HG02981 (cell line): ENCODE measurements around the gene IFT43.
"Not testable (repeated sequence)": the region's sequence is repeated elsewhere in the genome, so short reads cannot be mapped to it uniquely, and the experiment has no call there.

Experiments
- ATAC-seq: cut with Tn5 transposase; IDR thresholded peaks from one replicate; pipeline ENCODE4 v1.9.1; 2021; ENCODE audit warnings: mild to moderate bottlenecking, moderate library complexity; ENCODE audit not compliant: unreplicated experiment

Gene IFT43

DNA sequence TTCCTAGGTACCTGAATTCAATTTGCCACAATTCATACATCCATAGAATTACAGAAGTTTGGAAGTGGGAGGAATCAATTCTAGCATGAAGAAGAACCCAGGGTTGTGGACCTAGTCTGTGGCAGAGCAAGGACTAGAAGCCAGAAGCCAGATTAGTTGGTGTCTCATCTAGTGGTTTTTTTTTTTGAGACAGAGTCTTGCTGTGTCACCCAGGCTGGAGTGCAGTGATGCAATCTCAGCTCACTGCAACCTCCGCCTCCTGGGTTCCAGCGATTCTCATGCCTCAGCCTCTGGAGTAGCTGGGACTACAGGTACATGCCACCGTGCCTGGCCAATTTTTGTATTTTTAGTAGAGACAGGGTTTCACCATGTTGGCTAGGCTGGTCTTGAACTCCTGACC, 24.1 kb downstream of the IFT43 start:
- ATAC-seq = not testable (repeated sequence)

DNA sequence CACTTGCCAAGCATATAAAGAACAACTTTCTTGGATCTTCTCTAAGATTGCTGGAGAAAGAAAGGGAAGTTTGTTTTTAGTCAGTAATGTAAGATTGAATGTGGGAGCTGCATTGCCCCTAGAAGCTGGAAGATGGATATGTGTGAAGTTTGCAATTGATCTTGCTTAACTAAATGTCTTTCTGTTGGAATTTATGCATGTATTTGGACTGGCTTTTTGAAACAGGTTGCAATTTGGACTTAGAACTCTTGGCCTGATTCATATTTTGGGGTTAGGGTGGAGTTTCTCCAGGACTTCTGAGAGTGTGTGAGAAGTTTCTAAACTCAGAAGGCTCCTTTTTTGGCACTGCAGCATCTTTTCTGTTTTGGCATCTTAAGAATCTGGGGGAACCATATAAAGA, 26.4 kb downstream of the IFT43 start:
- ATAC-seq = no peak

DNA sequence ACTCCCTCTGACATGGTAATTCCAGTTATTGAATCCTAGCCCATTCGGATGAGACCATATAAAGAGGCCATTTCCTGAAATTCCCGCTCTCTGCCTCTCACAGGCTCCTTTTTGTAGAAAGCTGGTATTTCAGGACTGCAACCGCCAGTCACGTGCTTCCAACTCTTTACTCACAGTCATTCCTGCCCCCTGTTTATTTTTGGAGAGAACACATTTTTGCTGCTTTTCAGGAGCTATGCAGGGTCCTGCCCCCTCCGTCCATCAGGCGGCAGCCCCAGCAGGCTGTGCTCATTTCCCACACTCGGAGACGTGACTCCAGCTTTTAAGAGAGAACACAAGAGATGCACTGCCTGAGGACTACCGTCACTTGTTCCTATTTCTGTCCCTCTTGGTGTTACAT, 26.8 kb downstream of the IFT43 start:
- ATAC-seq = no peak

DNA sequence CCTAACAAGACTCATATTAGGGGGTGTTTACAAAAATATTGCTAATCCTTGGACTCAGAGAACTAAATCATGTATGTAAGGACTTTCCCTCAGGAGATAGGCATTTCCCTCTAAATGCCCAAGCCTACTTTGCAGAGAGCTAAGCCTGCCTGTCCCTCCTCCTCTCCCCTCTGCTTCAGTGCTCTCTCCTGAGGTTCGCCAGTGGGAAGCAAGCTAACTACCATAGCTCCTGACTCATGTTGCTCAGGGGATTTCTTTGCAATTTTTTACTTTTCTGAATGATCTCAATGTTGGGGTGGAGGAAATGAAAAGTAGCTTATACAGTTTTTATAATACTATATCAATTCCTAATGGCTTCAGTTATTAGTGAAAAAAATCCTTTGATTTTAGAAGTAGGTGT, 29.6 kb downstream of the IFT43 start:
- ATAC-seq = no peak

DNA sequence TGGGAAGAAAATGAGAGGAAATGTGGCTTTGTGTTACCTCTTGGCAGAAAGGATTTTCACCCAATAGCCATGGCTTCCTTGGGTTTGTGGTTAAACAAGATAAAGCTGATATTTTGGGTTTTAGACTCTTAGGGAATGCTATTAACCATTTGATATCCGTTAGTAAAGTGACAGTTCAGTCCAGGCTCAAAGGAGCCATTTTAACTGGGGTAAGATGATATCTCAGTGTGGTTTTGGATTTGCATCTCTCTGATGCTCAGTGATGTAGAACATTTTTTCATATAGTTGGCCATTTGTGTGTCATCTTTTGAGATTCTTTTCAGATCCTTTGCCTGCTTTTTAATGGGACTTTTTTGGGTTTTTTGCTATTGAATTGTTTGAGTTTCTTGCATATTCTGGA, 30.1 kb downstream of the IFT43 start:
- no peak for ATAC-seq

DNA sequence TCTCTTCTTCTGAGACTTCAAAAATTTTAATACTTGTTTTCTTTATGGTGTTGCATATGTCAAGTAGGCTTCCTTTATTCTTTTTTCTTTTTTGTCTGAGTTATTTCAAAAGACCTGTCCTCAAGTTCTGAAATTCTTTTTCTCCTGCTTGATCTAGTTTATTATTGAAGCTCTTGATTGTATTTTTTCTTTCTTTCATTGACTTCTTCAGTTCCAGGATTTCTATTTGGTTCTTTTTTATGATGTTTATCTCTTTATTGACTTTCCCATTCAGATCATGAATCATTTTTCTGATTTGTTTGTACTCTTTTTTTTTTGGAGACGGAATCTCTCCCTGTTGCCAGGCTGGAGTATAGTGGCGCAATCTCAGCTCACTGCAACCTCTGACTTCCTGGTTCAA, 34.1 kb downstream of the IFT43 start:
- ATAC-seq = no peak

DNA sequence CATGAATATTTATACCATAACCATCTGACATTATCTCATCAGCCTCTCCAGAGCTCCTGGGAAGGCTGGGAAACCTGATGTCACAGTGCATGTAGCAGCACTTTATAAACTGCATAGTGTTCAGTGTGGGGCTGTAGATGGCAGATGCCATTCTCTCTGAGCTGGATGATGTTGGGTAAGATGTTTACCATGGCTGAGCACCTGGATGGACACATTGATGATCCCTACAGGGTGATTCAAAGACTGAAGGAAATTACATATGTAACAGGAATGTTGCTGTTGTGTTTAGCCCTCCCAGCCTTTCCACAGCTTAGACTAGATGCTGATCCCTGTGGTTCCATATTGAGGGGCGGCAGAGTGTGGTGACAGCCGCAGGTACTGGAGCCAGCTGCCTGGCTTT, 37.4 kb downstream of the IFT43 start:
- no peak for ATAC-seq

DNA sequence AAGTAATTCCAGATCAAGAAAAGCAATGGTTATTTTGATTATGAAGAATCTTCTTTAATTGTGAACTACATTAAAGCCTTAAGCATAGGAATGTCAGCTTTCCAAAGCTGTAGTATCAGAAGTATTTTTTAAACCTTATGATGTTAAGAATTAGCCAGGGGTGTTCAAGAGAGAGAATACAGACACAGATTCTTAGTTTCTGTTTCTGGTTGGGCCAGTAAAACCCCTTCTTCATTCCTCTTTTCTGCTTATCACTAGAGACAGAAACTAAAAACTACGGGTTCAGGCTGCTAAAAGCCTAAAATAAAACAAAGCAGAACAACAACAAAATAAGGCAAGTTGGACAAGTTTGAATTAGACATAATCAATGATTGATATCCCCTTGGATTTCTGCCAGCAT, 38.2 kb downstream of the IFT43 start:
- no peak for ATAC-seq

DNA sequence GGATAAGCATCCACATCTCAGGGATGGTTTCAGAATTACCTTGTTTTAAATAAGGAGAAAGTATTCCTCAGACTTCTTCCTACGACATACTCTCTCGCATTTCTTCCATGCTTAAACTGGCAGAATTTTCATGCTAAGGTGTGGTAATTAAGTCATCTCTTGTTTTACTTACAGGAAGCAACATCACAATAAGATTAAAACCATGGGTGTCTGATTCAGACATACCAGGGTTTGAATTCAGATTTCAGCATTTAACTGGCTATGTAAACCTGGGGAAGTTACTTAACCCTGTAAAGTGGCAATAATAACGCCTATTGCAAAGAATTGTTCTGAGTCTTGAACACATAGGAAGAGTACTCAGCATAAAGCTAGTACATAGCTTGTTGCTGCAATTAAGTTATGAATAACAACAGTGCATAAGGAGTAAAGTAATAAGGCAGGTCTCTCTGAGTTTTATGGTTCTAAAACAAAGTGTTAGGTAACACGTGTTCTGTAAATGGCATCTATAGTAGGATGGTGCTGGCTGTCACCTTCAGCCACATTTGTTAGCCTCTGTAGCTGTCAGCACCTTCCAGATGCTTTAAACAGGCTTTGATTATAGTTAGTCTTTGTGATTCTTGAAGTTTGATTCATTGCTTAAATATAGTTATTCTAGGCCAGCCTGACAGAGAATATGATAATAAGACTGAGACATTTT, 38.8 kb downstream of the IFT43 start:
- no peak for ATAC-seq

DNA sequence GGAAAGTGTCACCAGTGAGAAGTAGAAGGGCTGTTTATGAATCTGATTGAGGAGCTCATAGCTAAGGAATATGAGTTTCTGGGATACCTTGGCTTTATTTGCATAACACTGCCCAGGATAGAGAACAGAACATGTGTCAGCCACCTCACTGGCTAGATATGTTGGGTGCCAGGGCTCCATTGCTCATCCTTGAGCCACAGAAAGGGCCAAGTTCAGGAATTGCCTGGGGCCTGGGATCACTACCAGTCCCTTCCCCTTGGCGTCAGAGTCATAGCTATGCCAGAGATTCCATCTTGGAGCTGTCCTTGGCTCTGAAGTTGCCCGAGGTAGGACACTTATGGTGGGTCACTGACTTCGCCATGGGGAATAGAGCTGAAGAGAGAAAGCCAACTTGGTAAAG, 49.0 kb downstream of the IFT43 start:
- no peak for ATAC-seq

DNA sequence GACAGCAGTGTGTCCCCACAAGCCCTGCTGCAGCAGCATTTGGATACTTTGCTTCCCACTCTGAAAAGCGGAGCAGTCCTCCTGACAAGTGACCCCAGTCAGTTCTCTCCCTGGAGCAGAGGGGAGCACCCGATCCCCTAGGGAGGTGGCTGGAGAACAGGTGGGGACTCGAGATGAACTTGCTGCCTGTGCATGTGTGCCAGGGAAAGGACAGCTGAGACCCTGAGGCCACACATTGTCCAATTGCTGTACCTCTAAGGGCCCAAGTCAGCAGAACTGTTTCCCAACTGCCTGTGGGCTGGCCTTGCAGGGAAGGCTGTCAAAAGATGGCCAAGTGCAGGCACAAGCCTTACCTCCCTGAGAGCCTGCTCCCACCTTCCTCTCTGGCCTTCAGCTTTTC, 55.1 kb downstream of the IFT43 start:
- ATAC-seq = no peak

DNA sequence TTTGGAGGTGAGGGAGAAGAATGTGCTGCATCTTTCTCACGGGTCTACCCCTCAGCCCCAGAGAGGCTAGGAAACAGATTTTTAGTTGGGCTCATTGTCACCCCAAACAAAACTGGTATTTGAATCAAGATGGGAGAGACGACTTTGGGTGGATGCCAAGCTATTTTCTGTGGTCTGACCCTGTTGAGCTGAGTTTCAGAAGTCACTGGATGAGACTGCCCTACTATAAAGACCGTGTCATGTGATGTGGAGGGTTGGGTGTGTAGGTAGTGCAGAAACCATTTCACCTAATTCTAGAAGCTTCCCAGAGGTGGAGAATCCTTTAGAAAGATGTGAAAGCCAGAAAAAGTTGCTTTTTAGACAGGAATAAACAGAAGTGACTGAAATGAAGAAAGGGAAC, 60.2 kb downstream of the IFT43 start:
- ATAC-seq = no peak

DNA sequence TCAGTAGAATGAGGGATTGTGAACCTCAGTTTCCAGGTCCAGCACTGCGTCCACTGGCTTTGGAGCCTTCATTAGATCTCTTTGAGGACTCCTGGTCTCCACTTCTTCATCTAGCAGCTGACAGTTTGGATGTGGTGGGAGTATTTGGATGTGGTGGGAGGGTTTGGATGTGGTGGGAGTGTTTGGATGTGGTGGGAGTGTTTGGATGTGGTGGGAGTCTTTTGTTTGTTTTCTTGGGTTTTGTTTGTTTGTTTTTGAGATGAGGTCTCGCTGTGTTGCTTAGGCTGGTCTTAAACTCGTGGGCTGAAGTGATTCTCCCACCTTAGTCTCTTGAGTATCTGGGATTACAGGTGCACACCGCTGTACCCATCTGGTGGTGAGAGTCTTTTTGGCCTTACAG, 64.7 kb downstream of the IFT43 start:
- no peak for ATAC-seq

DNA sequence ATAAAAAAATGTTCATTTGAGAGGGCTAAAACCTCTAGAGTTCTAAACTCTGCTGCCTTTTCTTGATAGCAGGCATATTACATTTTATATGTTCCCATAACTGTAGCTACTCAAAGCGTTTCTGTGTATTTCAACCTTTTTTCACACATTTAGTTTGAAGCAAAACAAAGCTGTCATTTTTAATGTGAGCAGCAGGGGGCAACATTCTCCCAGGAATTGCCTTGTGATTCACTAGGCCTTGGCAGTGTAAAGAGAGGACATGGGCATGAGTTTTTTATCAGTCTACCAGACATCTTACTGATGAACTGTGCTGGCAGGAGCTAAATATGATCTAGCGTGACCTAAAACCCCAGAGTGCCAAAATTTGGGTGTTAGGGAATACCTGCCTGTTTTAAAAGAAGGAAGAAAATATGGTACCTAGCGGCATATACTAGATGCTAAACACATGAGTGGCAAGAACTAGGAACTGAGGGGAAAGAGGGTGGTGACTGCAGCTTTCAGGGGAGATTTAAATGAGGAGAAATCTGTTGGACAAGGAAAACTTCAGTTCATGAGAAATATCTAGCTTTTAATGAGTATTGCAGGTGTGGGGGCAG, 65.3 kb downstream of the IFT43 start:
- ATAC-seq = no peak

DNA sequence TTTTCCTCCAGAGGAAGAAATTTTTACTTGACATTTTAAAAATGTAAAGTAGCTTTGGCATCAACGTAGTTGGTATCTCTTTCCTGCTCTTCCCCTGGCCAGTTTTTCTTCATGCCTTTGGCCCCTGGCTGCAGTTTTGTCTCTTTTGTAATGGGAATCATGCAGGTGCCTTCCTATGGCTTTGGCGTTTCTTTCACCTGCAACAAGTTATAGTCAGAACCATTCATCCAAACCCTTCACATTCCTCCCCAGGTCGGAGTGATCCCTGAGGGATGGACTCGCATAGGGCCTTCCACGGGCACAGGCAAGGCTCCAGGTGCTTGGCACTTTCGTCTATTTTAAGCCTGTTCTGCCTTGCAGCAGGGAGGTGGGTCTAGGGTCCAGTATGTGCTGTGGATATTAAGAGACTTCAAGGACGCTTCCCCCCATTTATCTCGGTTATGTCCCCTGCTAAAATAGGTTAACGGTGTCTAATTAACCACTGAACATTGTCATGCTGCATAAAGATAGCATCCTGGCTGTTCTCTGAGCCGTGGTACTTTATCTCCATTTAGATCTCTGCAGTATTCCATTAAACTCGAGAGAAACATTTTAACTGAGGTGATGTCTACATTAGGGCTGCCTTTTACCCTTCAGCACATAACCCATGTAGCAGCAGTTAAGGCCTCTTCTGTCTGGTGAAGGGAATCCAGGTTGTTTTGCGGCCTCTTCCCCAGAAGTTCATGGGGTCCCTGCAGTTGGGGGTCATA, 66.3 kb downstream of the IFT43 start:
- ATAC-seq = no peak

DNA sequence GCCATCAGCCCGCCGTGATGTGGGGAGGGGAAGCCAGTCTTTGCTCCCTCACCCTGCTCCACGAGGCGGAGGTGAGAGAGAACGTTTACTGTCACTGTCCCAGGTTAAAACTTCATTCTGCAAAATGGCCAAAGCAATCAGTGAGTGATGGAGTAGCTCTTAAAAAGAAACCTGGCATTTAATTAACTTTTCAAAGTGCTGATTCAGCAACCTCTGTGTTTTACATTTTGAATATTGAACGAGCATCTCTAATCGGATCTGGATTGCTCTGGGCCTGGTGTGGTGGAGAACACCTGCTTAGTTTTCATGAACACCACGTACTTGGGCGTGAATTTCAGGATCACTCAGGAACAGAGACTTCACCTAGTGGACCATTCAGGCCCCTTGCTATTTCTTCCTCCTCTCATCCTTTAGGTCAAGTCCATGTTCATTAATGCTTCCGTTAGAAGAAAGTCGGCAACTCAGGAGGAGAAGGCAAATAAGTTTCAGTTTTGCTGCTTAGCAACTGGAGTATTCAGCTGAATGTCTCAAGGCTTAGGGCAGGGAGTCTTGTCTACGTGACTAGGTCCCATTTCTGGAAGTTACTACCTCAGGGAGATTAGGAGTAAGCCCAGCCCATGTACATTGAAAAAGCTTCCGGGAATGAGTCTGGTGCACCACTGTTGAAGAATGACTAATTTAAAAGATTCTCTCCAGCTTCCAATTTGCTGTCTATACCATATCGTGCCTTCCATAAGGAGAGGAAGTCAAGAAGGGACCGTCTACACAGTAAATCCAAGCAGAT, 68.2 kb downstream of the IFT43 start:
- no peak for ATAC-seq

DNA sequence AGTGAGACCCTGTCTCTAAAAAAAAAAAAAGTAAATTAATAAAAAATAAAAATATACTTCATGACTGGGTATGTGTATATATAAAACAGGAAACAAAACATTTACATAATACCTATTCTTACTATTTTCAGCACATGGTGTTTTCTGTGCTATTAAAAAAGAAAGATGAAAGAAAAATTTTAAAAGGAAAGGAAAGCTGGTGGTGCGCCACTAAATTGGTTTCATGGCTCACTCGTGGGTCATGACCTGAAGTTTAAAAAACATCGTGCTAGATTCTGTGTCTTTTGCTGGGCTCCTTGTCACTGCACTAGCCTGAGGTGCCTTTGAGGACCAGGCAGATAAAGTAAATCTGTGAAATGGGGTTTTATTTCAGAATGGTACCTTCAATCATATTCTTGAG, 69.8 kb downstream of the IFT43 start:
- ATAC-seq = no peak

DNA sequence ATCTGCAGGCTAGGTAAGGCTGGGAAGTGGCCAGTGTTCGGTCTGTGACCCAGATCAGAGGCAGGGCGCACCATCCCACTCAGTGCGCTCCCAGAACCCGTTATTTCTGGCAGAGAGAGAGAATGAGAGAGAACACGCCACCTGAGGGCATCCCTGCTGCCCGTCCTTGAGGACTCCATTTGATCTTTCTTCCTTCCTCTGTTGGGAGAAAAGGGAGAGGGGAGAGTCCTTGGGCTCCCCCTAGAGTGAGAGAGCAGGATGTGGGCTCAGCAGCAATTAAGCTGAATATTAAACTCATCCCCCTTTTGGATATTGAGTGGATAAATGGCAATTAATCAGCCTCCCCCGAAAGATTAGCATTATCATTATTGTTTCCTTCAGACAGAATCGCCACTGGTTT, 70.6 kb downstream of the IFT43 start:
- no peak for ATAC-seq

DNA sequence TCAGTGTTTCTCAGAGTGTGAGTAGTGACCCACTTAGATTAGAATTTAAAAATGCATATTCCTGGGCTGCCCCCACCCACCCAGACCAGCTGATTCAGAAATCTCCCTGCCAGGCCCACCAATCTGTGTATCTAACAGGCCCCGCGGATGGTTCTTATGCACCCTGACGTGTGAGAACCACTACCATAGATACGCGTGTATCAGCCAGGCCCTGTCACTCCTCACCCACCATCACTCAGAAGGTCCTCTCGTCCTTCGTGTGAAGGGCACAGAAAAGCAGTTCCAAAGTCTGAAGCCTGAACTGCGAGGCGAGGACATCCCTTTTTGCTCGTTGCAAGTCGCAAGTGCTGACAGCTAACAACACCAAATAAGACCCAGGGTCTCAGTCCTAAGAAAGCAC, 72.4 kb downstream of the IFT43 start:
- no peak for ATAC-seq

DNA sequence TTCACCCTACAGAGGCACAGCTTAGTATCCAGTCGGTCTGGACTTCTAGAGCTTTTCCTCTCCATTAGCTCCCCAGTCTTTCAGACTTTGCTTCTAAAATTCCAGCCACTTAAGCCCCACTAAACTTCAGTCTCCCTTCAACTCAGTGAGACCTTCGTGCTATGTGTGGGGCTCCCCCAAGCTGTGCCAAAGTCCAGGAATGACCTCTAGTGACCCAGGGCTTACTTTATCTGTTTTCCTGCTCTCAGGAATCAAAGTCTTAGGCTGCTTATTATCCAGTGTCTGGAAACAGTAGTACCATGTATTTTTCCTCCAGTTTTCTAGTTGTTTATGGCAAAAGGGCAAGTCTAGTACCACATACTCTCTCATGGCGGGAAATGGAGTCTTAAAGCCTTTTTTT, 77.8 kb downstream of the IFT43 start:
- no peak for ATAC-seq

DNA sequence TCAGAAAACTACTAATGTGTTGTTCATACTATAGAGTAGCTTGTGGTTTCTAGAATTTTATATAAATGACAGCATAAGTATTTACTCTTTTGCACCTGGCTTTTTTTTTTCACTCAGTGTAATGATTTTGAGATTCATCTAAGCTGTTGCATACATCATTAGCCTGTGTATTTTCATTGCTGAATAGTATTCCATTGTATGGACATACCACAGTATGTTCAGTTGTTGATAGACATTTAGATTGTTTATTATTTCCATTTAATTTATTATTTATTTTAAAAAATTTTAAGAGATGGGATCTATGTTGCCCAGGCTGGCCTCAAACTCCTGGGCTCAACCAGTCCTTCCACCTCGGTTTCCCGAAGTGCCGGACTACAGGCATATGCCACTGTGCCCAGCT, 80.0 kb downstream of the IFT43 start:
- ATAC-seq = no peak

DNA sequence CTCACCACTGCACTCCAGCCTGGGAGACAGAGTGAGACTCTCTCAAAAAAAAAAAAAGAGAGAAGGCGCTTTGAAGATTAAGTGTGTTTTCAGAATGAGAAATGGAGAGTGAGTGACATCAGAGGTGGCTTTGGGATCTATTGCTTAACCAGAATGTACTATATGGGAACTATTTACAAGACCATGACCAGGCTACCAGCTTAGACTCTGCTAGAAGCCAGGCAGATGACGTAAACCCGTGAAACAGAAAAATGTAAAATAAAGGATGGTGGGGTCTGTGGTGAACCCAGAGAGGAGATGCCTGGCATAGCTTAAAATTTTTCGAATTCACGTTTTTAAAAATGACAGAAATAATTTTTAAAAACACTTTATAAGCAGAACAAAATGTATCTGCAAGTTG, 82.0 kb downstream of the IFT43 start:
- ATAC-seq = no peak
